ENCODE data around the gene PLCXD3.

- no peak for TF ChIP-seq CTCF (optimal IDR thresholded peaks at IDR 0.05 in 1 of 3, IDR thresholded peaks at IDR 0.05 in 1 of 3, conservative IDR thresholded peaks at IDR 0.05 in 1 of 3; ENCODE audit: extremely low read depth in 1 of 3, insufficient read depth in 2 of 3, low read length in 3 of 3)
- TF ChIP-seq EZH2 (IDR thresholded peaks at IDR 0.05; ENCODE audit: low read length) = no peak
Measured at GRCh38 chr5:41268894-41269293, 241.5 kb downstream of the PLCXD3 start.
